GM19372 (cell line): Measurements from ENCODE around the gene TGM5.
"Not testable (repeated sequence)": the region's sequence is repeated elsewhere in the genome, so short reads cannot be mapped to it uniquely, and the experiment has no call there.

Source experiments
- ATAC-seq: cut with Tn5 transposase; IDR thresholded peaks from one replicate; pipeline ENCODE4 v1.9.1; 2021; ENCODE audit warnings: mild to moderate bottlenecking, low read depth, moderate library complexity; ENCODE audit not compliant: unreplicated experiment

The TGM5 gene

GRCh38 chr15:43198992-43199391 is 67.7 kb downstream of the TGM5 start:
- ATAC-seq: no peak

- ATAC-seq: not testable (repeated sequence)
Measured at GRCh38 chr15:43198556-43198955, 68.2 kb downstream of the TGM5 start.

GRCh38 chr15:43197773-43198172 is 69.0 kb downstream of the TGM5 start:
- ATAC-seq: not testable (repeated sequence)

- no peak for ATAC-seq
Measured at GRCh38 chr15:43196760-43197548, 69.8 kb downstream of the TGM5 start.

- no peak for ATAC-seq
Measured at GRCh38 chr15:43194795-43195194, 71.9 kb downstream of the TGM5 start.

- ATAC-seq: no peak
Measured at GRCh38 chr15:43193710-43194109, 73.0 kb downstream of the TGM5 start.

- ATAC-seq: no peak
Measured at GRCh38 chr15:43190178-43190577, 76.5 kb downstream of the TGM5 start.

- ATAC-seq: no peak
Measured at GRCh38 chr15:43189296-43189695, 77.4 kb downstream of the TGM5 start.

GRCh38 chr15:43187544-43188155 is 79.1 kb downstream of the TGM5 start:
- ATAC-seq: no peak

- no peak for ATAC-seq
Measured at GRCh38 chr15:43186003-43186353, 80.8 kb downstream of the TGM5 start.

- peak; percentile 96 for ATAC-seq
Measured at GRCh38 chr15:43185157-43186002, 81.3 kb downstream of the TGM5 start, which contains the start of gene CCNDBP1. CCNDBP1 (plus strand) TSS chr15:43185403; CDS start chr15:43185499, 96 bp downstream.

GRCh38 chr15:43184407-43185124 is 82.2 kb downstream of the TGM5 start:
- ATAC-seq: no peak

GRCh38 chr15:43183270-43183669 is 83.5 kb downstream of the TGM5 start:
- no peak for ATAC-seq
